ENCODE data around the gene CHN1. TPM values are rescaled to one million over a fixed set of nuclear protein-coding genes. Genes with fewer than 3 reads are reported as not detected.

The CHN1 gene
- total and polyA plus RNA-seq, 2 of the 8 experiments (the other 6 are each of a cell fraction or from before 2014, with no cell fraction given) = 54.0 to 65.7 TPM

DNA sequence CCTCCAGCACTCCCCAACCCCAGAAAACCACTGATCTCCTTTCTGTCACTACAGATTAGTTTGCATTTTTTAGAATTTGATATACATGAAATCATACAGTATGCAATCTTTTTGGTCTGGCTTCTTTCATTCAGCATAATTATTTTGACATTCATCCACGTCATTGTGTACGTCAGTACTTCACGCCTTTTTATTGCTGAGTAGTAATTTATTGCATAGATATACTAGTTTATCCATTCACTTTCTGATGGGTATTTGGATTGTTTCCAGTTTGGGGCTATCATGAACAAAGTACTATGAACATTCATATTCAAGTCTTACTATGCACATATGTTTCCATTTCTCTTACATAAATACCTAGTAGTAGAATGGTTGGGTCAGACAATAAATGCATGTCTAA is 20.1 kb upstream of the CHN1 start:
- H2AFZ ChIP-seq (ENCODE audit: low read length) = no peak overlapping the region
- CTCF ChIA-PET (ENCODE audit: partially characterized antibody) = interaction anchor here (0.6 kb wide), 1 partner anchor 215 kb away, joined by 3 read pairs; no protein-coding TSS in a partner anchor
- TF ChIP-seq, protein P1, sequence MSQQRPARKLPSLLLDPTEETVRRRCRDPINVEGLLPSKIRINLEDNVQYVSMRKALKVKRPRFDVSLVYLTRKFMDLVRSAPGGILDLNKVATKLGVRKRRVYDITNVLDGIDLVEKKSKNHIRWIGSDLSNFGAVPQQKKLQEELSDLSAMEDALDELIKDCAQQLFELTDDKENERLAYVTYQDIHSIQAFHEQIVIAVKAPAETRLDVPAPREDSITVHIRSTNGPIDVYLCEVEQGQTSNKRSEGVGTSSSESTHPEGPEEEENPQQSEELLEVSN (IDR thresholded peaks at IDR 0.05) = no peak
- TF ChIP-seq KDM4A (IDR thresholded peaks at IDR 0.05; ENCODE audit: low read depth, low read length, severe bottlenecking) = no peak
- no peak for TF ChIP-seq RXRA (IDR thresholded peaks at IDR 0.05; ENCODE audit: insufficient read depth, low read depth, low read length)
- no peak for TF ChIP-seq CEBPB (IDR thresholded peaks at IDR 0.05; ENCODE audit: low read depth, low read length)
- TF ChIP-seq EGR1 (IDR thresholded peaks at IDR 0.05; ENCODE audit: borderline replicate concordance, low read depth, low read length) = no peak
- TF ChIP-seq ZNF274 (IDR thresholded peaks at IDR 0.05; ENCODE audit: borderline replicate concordance, extremely low read depth, low read length) = no peak
- no peak for TF ChIP-seq CTCF (IDR thresholded peaks at IDR 0.05; ENCODE audit: control extremely low read depth in 1 of 3, insufficient read depth in 1 of 3, low read depth in 1 of 3, low read length in 3 of 3)
- no peak for TF ChIP-seq CBX5 (IDR thresholded peaks at IDR 0.05; ENCODE audit: low read depth, low read length)
- TF ChIP-seq KDM1A (IDR thresholded peaks at IDR 0.05; ENCODE audit: borderline replicate concordance, low read length) = no peak
- no peak for TF ChIP-seq ASH2L (IDR thresholded peaks at IDR 0.05; ENCODE audit: low read length)

More for the DNA sequence above, 20.1 kb upstream of the CHN1 start:
- Histone ChIP-seq H3K27me3 (replicated peaks in 1 of 4; ENCODE audit: control insufficient read depth in 3 of 4, extremely low read depth in 1 of 4, insufficient read depth in 3 of 4, low read length in 3 of 4) (no peaks in the 10 kb centered on the region), H3K4ac (replicated peaks; ENCODE audit: insufficient read length, low read depth, low read length) (no peak overlapping the region), H3K79me1 (ENCODE audit: low read depth, low read length) (no peaks in the 10 kb centered on the region), H3K56ac (replicated peaks; ENCODE audit: insufficient read length, low read depth, low read length) (no peak overlapping the region), H3K18ac (ENCODE audit: extremely low read depth, low read length) (no peak overlapping the region), H3K23me2 (ENCODE audit: low read depth, low read length) (no peaks in the 10 kb centered on the region), H3K9ac (replicated peaks in 1 of 4; ENCODE audit: extremely low read depth in 1 of 4, low read depth in 3 of 4, low read length in 3 of 4) (no peak overlapping the region), H3K79me2 (ENCODE audit: control insufficient read depth in 1 of 2, insufficient read depth in 2 of 2, low read length in 2 of 2) (no peaks in the 10 kb centered on the region), H3K4me2 (ENCODE audit: insufficient read depth in 1 of 2, low read depth in 2 of 2, low read length in 2 of 2) (no peak overlapping the region), H4K8ac (ENCODE audit: extremely low read depth, insufficient read depth, low read length) (no peak overlapping the region), H2AK5ac (ENCODE audit: low read depth, low read length) (no peak overlapping the region), H3K9me3 (ENCODE audit: insufficient read depth in 2 of 2, low read depth in 1 of 2, low read length in 1 of 2) (no peaks in the 10 kb centered on the region; a peak in 1 of 4 replicates), H2BK12ac (ENCODE audit: low read depth, low read length) (no peak overlapping the region), H3K14ac (ENCODE audit: insufficient read length) (no peak overlapping the region), H2BK120ac (replicated peaks; ENCODE audit: low read depth, low read length) (no peak overlapping the region), H2BK15ac (ENCODE audit: low read length) (no peak overlapping the region), H3K36me3 (ENCODE audit: control insufficient read depth in 2 of 4, insufficient read depth in 4 of 4, low read length in 3 of 4) (no peaks in the 10 kb centered on the region), H4K20me1 (replicated peaks in 1 of 2; ENCODE audit: control insufficient read depth in 1 of 2, insufficient read depth in 2 of 2, low read length in 2 of 2) (no peaks in the 10 kb centered on the region), H3K4me1 (replicated peaks in 1 of 4; ENCODE audit: control insufficient read depth in 3 of 4, insufficient read depth in 4 of 4, low read length in 3 of 4) (no peaks in the 10 kb centered on the region), H2BK20ac (ENCODE audit: low read length) (no peak overlapping the region), H4K5ac (ENCODE audit: insufficient read length, low read depth, low read length) (no peak overlapping the region), H3K4me3 (ENCODE audit: extremely low read depth in 1 of 4, insufficient read depth in 2 of 4, low read depth in 3 of 4, low read length in 4 of 4) (no peak overlapping the region), H4K91ac (replicated peaks; ENCODE audit: insufficient read length, low read length) (no peak overlapping the region), H3K27ac (ENCODE audit: low read depth, low read length) (no peak overlapping the region), H2BK5ac (ENCODE audit: low read depth, low read length) (no peak overlapping the region), H3K23ac (ENCODE audit: insufficient read length) (no peak overlapping the region)
- POLR2A ChIA-PET (ENCODE audit: partially characterized antibody) = no interaction called here
- WGBS, 2 experiments (ENCODE audit: extremely low coverage in 1 of 2, insufficient coverage in 1 of 2, insufficient read length in 1 of 2, insufficient replicate concordance in 2 of 2, low coverage in 1 of 2, low lambda C conversion rate in 2 of 2, missing lambda C conversion rate in 1 of 2) = 96% methylated on average over 3 of the region's 3 CpGs; no CpG with 5 or more reads in 1 of the 2 experiments
- FAIRE-seq (no peak), DNase-seq (ENCODE audit: low read depth in 1 of 2, low spot score in 2 of 2) (no peak)

Measured in H1 (cell line).